ENCODE measurements around the gene KCNK6. TPM values are rescaled to one million over a fixed set of nuclear protein-coding genes. Genes with fewer than 3 reads are reported as not detected.

KCNK6 gene
- total RNA-seq, 3 donors from 2014 or later: 3.5 to 5.1 (median 3.6) TPM

DNA sequence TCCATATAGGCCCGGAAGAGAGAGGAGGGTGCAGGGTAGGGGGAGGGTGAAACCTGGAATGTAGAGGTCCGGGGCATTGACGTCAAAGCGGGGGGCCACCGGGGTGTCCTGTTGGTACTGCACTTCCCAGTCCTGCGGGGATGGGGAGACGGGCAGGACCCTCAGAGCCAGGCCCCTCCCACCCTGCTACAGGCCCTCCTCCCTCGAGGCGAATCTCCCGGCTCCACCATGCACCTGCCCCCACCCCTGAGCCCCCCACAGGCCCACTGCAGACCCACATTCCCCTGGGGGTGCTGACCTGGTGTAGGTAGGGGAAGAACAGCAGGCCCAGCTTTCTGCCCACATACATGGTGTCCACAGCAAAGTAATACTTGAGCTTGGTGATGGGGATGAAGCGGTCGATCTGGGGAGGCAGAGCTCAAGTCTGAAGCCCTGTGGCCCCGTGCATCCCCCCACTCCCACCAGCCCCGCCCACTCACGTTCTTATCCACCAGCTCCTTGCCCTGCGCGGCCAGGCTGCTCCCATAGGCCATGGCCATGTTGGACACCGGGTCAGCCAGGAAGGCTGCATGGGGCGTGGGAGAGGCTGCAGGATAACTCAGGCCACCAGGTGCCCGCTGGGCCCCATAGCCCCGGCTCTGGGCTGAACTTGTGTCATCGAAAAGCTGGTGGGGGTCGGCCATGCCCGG, 10.6 kb upstream of the KCNK6 start:
- no peak for DNase-seq (ENCODE audit: low spot score in 2 of 2)
- H3K27ac ChIP-seq: no peak overlapping the region
- no peaks in the 10 kb centered on the region for H3K36me3 ChIP-seq
- TF ChIP-seq POLR2AphosphoS5 (IDR thresholded peaks at IDR 0.05) (no peak), POLR2A (IDR thresholded peaks at IDR 0.05) (no peak)
- TF ChIP-seq, protein P1, sequence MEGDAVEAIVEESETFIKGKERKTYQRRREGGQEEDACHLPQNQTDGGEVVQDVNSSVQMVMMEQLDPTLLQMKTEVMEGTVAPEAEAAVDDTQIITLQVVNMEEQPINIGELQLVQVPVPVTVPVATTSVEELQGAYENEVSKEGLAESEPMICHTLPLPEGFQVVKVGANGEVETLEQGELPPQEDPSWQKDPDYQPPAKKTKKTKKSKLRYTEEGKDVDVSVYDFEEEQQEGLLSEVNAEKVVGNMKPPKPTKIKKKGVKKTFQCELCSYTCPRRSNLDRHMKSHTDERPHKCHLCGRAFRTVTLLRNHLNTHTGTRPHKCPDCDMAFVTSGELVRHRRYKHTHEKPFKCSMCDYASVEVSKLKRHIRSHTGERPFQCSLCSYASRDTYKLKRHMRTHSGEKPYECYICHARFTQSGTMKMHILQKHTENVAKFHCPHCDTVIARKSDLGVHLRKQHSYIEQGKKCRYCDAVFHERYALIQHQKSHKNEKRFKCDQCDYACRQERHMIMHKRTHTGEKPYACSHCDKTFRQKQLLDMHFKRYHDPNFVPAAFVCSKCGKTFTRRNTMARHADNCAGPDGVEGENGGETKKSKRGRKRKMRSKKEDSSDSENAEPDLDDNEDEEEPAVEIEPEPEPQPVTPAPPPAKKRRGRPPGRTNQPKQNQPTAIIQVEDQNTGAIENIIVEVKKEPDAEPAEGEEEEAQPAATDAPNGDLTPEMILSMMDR (IDR thresholded peaks at IDR 0.05): no peak
- H3K4me1 ChIP-seq: no peaks in the 10 kb centered on the region
- no peaks in the 10 kb centered on the region for H3K27me3 ChIP-seq
- no peaks in the 10 kb centered on the region for H3K9me3 ChIP-seq
- intact Hi-C loops (cut with DNase I; ENCODE audit: low total_unique reads): no loop called here
- no peak overlapping the region for H3K4me3 ChIP-seq

DNA sequence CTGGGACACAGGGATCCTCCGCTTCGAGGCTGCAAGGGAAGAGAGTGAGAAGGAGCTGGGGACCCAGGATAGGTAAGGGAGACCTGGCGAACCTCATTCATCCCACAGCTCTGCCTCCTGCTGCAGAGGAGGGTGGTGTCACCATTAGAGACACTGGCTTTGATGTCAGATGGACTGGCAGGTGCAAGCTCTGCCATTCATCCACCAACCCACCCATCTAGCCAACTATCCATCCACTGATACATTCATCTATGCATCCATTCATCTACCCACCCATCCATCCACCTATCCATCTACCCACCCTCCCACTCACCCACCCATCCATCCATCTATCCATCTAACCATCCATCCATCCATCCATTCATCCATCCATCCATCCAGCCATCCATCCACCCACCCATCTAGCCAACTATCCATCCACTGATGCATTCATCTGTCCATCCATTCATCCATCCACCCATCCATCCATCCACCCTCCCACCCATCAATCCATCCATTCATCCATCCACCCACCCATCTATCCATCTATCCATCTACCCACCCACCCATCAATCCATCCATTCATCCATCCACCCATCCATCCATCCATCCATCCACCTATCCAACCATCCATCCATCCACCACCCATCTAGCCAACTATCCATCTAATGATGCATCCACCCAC, 9.9 kb upstream of the KCNK6 start:
- Histone ChIP-seq H3K4me1 (no peaks in the 10 kb centered on the region), H3K27me3 (no peaks in the 10 kb centered on the region), H3K27ac (no peak overlapping the region), H3K4me3 (no peak overlapping the region), H3K36me3 (no peaks in the 10 kb centered on the region), H3K9me3 (no peaks in the 10 kb centered on the region)
- TF ChIP-seq POLR2AphosphoS5 (IDR thresholded peaks at IDR 0.05): no peak
- intact Hi-C loops (cut with DNase I; ENCODE audit: low total_unique reads): no loop called here
- no peak for DNase-seq (ENCODE audit: low spot score in 2 of 2)

DNA sequence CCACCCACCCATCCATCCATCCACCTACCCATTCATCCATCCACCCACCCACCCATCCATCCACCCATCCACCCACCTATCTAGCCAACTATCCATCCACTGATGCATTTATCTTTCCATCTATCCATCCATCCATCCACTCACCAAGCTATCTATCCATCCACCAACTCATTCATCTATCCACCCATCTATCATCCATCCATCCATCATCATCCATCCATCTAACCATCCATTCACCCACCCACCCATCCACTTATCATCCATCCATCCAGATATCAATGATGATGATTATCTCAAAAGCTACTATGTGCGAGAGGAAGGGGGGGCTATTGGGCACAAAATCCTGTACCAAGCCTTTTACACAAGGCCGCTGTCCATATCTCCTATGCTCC, 9.4 kb upstream of the KCNK6 start:
- H3K27ac ChIP-seq: no peak overlapping the region
- intact Hi-C loops (cut with DNase I; ENCODE audit: low total_unique reads): no loop called here
- no peaks in the 10 kb centered on the region for H3K9me3 ChIP-seq
- H3K4me3 ChIP-seq: no peak overlapping the region
- TF ChIP-seq POLR2A (IDR thresholded peaks at IDR 0.05): no peak
- TF ChIP-seq, protein P1 (IDR thresholded peaks at IDR 0.05): no peak
- no peak for TF ChIP-seq POLR2AphosphoS5 (IDR thresholded peaks at IDR 0.05)
- no peak for DNase-seq (ENCODE audit: low spot score in 2 of 2)
- no peaks in the 10 kb centered on the region for H3K4me1 ChIP-seq
- H3K27me3 ChIP-seq: no peaks in the 10 kb centered on the region
- H3K36me3 ChIP-seq: no peaks in the 10 kb centered on the region

DNA sequence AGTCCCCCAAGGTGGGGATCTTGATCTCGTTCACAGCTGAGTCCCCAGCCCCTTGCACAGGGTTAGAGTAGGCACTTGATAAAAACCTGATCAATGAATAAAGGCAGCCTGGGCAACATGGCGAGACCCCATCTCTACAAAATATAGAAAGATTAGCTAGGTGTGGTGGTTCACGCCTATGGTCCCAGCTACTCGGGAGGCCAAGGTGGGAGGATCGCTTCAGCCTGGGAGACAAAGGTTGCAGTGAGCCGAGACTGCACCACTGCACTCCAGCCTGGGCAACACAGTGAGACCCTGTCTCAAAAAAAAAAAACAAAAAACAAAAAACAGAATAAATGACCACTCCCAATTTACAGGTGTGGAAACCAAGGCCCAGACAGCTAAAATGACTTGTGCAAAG, 8.7 kb upstream of the KCNK6 start:
- intact Hi-C loops (cut with DNase I; ENCODE audit: low total_unique reads): no loop called here
- H3K36me3 ChIP-seq: no peaks in the 10 kb centered on the region
- H3K4me3 ChIP-seq: no peak overlapping the region
- H3K27ac ChIP-seq: no peak overlapping the region
- TF ChIP-seq POLR2A (IDR thresholded peaks at IDR 0.05): no peak
- TF ChIP-seq POLR2AphosphoS5 (IDR thresholded peaks at IDR 0.05): no peak
- TF ChIP-seq, protein P1 (IDR thresholded peaks at IDR 0.05): no peak
- DNase-seq (ENCODE audit: low spot score in 2 of 2): no peak
- no peaks in the 10 kb centered on the region for H3K27me3 ChIP-seq
- H3K9me3 ChIP-seq: no peaks in the 10 kb centered on the region
- H3K4me1 ChIP-seq: no peaks in the 10 kb centered on the region

DNA sequence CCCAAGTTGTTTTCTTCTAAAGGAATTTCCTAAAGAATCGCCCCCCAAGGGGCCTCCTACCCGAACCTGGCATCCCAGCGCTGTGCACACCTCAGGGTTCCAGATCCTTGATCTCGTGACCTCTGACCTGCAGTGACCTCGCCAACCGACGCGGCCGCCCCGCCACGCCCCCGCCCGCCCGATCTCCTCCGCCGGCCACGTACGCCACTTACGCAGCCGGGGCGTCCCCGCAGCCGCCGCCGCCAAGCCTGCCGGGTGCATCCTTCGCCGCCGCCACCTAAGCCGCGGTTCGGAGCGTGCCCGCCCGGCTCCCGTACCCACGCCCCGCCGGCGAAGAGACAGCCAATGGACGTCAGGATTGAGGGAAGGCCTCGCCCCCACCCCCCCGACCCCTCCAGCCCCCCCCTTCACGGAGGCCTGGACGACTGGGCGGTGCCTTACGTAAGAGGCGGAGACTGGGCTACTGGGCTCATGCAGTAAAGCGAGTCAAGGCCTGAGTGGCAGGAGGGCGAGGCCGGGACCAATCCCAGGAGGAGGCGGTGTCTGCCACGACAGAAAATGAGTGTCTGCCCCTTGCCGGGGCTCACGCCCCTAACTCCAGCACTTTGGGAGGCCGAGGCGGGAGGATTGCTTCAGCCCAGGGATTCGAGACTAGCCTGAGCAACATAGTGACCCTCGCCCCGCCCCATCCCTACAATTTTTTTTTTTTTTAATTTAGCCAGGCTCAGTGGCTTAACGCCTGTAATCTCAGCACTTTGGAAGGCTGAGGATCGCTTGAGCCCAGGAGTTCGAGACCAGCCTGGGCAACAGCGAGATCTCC, 3.8 kb upstream of the KCNK6 start, which contains the start of gene YIF1B:
Gene YIF1B, minus strand, starts transcription at position 291 of the 820 bp plus-strand sequence. Its CDS starts 30 bp downstream, at position 261.
- Histone ChIP-seq H3K4me1 (no peaks in the 10 kb centered on the region), H3K9me3 (no peaks in the 10 kb centered on the region), H3K27me3 (no peaks in the 10 kb centered on the region), H3K36me3 (no peaks in the 10 kb centered on the region), H3K4me3 (peak within 1 kb of the TSS; percentile 52 to 71 (median 66)), H3K27ac (peak within 1 kb of the TSS; percentile 84 to 87)
- intact Hi-C loops (cut with DNase I; ENCODE audit: low total_unique reads): no loop called here
- TF ChIP-seq, protein P1 (IDR thresholded peaks at IDR 0.05): no peak
- peak; percentile 28 to 53 (median 33) for TF ChIP-seq POLR2AphosphoS5 (IDR thresholded peaks at IDR 0.05)
- peak; percentile 96 to 98 for DNase-seq (ENCODE audit: low spot score in 2 of 2)

All from breast epithelium (tissue), 4 donors.